AG09309 (cell line): ENCODE data around the gene MYBPH.

Experiments
- DNase-seq: peaks from one replicate; pipeline ENCODE4 v3.0.0-alpha.2; 2010; ENCODE audit warnings: low read depth
- H3K4me3 ChIP-seq: 2 replicates; pipeline ENCODE4 v1.5.1; 2011; ENCODE audit warnings: mild to moderate bottlenecking, low read depth, low read length, moderate library complexity; ENCODE audit not compliant: control insufficient read depth
- TF ChIP-seq, protein P1 (sequence below): IDR thresholded peaks from 2 replicates; pipeline ENCODE4 v1.5.1; 2011; ENCODE audit warnings: mild to moderate bottlenecking, low read depth, low read length, inconsistent platforms; ENCODE audit not compliant: insufficient read depth, control insufficient read depth; ENCODE audit errors: missing control alignments

Gene MYBPH

GRCh38 chr1:203137324-203137723 lies 38.3 kb downstream of the MYBPH start:
- TF ChIP-seq, protein P1, sequence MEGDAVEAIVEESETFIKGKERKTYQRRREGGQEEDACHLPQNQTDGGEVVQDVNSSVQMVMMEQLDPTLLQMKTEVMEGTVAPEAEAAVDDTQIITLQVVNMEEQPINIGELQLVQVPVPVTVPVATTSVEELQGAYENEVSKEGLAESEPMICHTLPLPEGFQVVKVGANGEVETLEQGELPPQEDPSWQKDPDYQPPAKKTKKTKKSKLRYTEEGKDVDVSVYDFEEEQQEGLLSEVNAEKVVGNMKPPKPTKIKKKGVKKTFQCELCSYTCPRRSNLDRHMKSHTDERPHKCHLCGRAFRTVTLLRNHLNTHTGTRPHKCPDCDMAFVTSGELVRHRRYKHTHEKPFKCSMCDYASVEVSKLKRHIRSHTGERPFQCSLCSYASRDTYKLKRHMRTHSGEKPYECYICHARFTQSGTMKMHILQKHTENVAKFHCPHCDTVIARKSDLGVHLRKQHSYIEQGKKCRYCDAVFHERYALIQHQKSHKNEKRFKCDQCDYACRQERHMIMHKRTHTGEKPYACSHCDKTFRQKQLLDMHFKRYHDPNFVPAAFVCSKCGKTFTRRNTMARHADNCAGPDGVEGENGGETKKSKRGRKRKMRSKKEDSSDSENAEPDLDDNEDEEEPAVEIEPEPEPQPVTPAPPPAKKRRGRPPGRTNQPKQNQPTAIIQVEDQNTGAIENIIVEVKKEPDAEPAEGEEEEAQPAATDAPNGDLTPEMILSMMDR, result no peak
- H3K4me3 ChIP-seq, result no peak overlapping the region
- no peak for DNase-seq

- H3K4me3 ChIP-seq, result no peak overlapping the region
- no peak for DNase-seq
- TF ChIP-seq, protein P1, result no peak
Observed at GRCh38 chr1:203136409-203137042, 39.1 kb downstream of the MYBPH start.

DNA sequence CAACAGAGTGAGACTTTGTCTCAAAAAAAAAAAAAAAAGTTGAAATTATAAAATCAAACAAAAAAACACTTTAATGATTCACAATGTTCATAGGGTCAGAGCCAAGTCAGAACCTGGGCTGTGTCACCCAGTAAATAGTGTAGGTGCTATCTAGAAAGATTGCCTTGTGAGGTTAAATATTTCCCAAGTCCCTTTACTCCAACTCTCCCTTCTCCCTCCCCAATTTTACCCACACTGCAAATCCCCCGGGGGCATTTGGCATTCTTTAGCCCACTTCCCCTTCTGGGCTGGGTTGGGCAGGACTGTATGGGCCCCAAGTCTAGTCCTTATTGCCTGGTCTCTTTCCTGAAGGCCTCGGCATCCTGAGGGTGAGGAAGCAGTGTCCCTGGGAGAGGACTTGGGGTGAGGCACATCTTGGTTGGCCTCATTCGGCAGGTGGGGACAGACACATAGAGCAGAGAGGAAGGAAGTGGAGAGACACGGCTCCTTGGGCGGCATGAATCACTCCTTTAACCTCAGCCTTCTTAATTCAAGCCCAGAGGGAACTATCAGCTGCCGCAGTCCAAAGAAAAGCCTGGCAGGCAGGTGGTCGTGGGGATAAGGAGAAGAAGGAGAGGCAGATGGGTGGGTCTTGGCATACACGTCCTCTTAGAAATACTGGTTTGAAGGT lies 39.9 kb downstream of the MYBPH start:
- DNase-seq, result no peak
- H3K4me3 ChIP-seq, result no peak overlapping the region
- TF ChIP-seq, protein P1, result no peak

DNA sequence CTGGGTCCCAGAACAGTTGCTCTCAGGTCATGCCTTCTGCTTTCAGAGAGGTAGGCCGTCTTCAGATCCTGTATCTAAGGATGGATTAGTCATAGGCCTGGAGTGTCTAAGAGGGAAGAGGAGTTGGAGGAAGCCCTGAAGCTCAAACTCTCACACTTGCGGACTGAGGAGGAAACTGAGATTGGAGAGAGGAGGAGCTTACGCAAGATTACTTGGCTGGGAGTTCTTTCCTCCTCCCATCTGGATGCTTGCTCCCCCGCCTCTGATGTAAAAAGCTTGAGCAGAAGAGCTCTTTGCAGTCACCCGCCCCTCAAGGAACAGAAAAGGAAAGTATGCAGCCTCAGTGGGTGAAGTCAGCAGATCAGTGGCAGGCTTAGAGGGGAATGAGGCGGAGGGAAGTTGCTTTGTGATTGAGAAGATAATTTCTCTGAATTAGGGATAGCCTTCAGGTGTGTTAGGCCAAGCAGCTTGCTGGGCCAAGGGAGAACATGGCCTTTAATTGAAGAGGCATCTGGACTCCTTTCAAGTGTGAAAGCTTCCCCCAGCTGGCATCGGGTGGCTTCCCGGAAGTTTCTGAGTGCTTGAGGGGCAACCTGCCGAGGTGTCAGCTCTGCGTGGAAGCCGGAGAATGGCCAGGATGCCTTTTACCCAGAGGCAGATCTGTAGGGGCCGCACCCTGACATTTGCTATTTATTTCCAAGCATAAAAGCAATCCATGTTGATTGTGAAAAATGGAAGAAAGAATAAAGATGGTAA lies 41.5 kb downstream of the MYBPH start:
- TF ChIP-seq, protein P1, result no peak
- no peak for DNase-seq
- no peak overlapping the region for H3K4me3 ChIP-seq

- DNase-seq, result no peak
- no peak overlapping the region for H3K4me3 ChIP-seq
- TF ChIP-seq, protein P1, result no peak
Observed at GRCh38 chr1:203131548-203132200, 44.0 kb downstream of the MYBPH start.

- DNase-seq, result no peak
- no peak overlapping the region for H3K4me3 ChIP-seq
- TF ChIP-seq, protein P1, result no peak
Observed at GRCh38 chr1:203130358-203130985, 45.2 kb downstream of the MYBPH start.
